WI38 (cell line): ENCODE results near the gene CCDC32.

Source experiments
- H3K4me3 ChIP-seq: 2 replicates; pipeline ENCODE4 v1.5.1; 2011; ENCODE audit warnings: low read depth, mild to moderate bottlenecking, control low read depth, low read length
- TF ChIP-seq, protein P1 (sequence below): IDR thresholded peaks from 2 replicates; pipeline ENCODE4 v1.5.1; 2012; ENCODE audit warnings: low read depth, mild to moderate bottlenecking, control low read depth, low read length

Gene CCDC32

GRCh38 chr15:40550341-40551037, 14.4 kb downstream of the CCDC32 start:
- no peak overlapping the region for H3K4me3 ChIP-seq
- TF ChIP-seq, protein P1, sequence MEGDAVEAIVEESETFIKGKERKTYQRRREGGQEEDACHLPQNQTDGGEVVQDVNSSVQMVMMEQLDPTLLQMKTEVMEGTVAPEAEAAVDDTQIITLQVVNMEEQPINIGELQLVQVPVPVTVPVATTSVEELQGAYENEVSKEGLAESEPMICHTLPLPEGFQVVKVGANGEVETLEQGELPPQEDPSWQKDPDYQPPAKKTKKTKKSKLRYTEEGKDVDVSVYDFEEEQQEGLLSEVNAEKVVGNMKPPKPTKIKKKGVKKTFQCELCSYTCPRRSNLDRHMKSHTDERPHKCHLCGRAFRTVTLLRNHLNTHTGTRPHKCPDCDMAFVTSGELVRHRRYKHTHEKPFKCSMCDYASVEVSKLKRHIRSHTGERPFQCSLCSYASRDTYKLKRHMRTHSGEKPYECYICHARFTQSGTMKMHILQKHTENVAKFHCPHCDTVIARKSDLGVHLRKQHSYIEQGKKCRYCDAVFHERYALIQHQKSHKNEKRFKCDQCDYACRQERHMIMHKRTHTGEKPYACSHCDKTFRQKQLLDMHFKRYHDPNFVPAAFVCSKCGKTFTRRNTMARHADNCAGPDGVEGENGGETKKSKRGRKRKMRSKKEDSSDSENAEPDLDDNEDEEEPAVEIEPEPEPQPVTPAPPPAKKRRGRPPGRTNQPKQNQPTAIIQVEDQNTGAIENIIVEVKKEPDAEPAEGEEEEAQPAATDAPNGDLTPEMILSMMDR, result no peak

- no peak overlapping the region for H3K4me3 ChIP-seq
- TF ChIP-seq, protein P1, result no peak
Measured at GRCh38 chr15:40549894-40550293, 14.9 kb downstream of the CCDC32 start.

GRCh38 chr15:40548610-40549009, 16.2 kb downstream of the CCDC32 start:
- TF ChIP-seq, protein P1, result no peak

DNA sequence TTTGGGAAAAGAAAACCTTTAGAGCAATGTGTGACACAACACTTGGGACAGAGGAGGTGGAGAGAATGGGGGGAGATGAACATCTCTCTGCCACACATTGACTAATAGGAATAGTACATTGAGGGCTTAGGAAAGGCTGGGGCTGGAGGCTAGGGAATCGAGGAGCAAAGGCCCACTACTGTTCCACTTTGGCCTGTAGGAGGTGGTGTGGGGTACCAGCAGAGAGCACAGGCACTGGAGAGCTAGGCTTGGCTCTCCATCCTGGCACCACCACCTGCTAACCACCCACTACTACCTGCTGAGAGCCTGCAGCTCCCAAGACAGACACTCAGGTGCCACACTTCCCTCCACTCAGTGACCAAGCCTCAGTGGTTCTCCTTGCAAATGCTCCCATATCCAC, 19.4 kb downstream of the CCDC32 start:
- H3K4me3 ChIP-seq, result no peak overlapping the region
- TF ChIP-seq, protein P1, result no peak

More at GRCh38 chr15:40548610-40549009, 16.2 kb downstream of the CCDC32 start:
- H3K4me3 ChIP-seq, result no peak overlapping the region

GRCh38 chr15:40543631-40544294, 21.1 kb downstream of the CCDC32 start:
- TF ChIP-seq, protein P1, result no peak
- H3K4me3 ChIP-seq, result no peak overlapping the region

DNA sequence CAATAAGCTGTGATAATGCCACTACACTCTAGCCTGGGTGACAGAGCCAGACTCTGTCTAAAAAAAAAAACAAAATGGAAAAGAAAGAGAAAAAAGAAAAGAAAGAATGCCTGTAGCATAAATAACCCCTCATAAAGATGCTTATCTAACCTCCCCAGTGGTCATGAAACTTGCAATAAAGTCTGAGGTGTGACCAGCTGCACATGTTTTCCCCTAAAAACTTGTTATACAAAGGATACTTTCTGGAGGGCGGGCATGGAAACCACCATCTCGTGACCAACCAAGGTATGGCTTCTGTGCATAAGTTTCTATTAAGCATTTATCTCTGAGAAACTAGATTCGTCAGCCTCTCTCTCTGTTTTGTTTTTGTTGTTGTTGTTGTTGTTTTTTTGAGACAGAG, 21.8 kb downstream of the CCDC32 start:
- TF ChIP-seq, protein P1, result no peak
- no peak overlapping the region for H3K4me3 ChIP-seq

DNA sequence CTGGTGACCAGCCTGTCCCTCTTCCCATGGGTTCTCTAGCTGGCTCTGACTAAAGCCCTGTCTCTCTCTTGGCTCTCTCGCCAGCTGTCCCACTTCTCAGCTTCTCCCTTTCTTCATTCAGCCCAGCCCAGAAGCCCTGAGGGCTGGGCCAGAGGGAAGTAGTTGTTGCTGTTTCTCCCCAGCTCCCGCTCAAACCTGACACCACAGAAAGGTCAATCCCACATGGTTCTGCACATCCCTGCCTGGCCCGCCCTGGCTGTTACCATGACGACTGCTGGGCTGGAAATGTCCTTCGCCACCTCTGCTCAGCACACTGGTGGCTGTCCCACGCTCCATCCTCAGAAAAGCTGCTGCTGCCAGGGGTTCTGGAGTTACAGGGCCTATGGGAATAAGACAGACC, 25.9 kb downstream of the CCDC32 start:
- no peak overlapping the region for H3K4me3 ChIP-seq
- TF ChIP-seq, protein P1, result no peak
